HEK293T (cell line): ENCODE data around the gene MIA2.

Experiments
- CTCF ChIA-PET: fragments of 350-600 bp; formaldehyde crosslinking; extraction: SDS; loops from one replicate; lab custom pipeline; 2021; ENCODE audit warnings: antibody characterized with exemption, inconsistent platforms; lab: Yijun Ruan, JAX
- POLR2A ChIA-PET: fragments of 350-600 bp; formaldehyde crosslinking; extraction: SDS; loops from one replicate; lab custom pipeline; 2020; ENCODE audit warnings: antibody characterized with exemption, inconsistent platforms; lab: Yijun Ruan, JAX
- DNase-seq: peaks from one replicate; pipeline ENCODE4 v3.0.0; 2012; ENCODE audit warnings: mixed read lengths; ENCODE audit errors: extremely low spot score
- ARNT ChIP-seq: fragments of 450-650 bp; IDR thresholded peaks from 2 replicates; pipeline ENCODE4 v1.6.1; 2017; ENCODE audit warnings: mild to moderate bottlenecking
- BHLHE40 ChIP-seq: fragments of 450-650 bp; IDR thresholded peaks from 2 replicates; pipeline ENCODE4 v1.6.1; 2016; ENCODE audit warnings: mild to moderate bottlenecking, moderate library complexity, borderline replicate concordance
- CTBP1 ChIP-seq: fragments of 450-650 bp; IDR thresholded peaks from 2 replicates; pipeline ENCODE4 v1.6.1; 2016; ENCODE audit warnings: borderline replicate concordance
- ELF4 ChIP-seq: fragments of 450-650 bp; IDR thresholded peaks from 2 replicates; pipeline ENCODE4 v1.6.1; 2017; ENCODE audit warnings: antibody characterized with exemption
- FOXA1 ChIP-seq: fragments of 450-650 bp; IDR thresholded peaks from 2 replicates; pipeline ENCODE4 v1.6.1; 2016; ENCODE audit warnings: mild to moderate bottlenecking
- FOXK2 ChIP-seq: fragments of 450-650 bp; IDR thresholded peaks from 2 replicates; pipeline ENCODE4 v1.6.1; 2016; ENCODE audit warnings: mild to moderate bottlenecking
- FOXM1 ChIP-seq: fragments of 450-650 bp; IDR thresholded peaks from 2 replicates; pipeline ENCODE4 v1.6.1; 2017; ENCODE audit warnings: mild to moderate bottlenecking, borderline replicate concordance
- HDGF ChIP-seq: fragments of 450-650 bp; IDR thresholded peaks from 2 replicates; pipeline ENCODE4 v1.6.1; 2017; ENCODE audit warnings: antibody characterized with exemption, borderline replicate concordance
- L3MBTL2 ChIP-seq: fragments of 450-650 bp; conservative IDR thresholded peaks from 2 replicates; pipeline ENCODE4 v1.6.1; 2016; ENCODE audit warnings: mild to moderate bottlenecking
- LEF1 ChIP-seq: fragments of 450-650 bp; IDR thresholded peaks from 2 replicates; pipeline ENCODE4 v1.6.1; 2017; ENCODE audit warnings: mild to moderate bottlenecking, borderline replicate concordance
- NFRKB ChIP-seq: fragments of 450-650 bp; IDR thresholded peaks from 2 replicates; pipeline ENCODE4 v1.6.1; 2016; ENCODE audit warnings: mild to moderate bottlenecking, moderate library complexity
- SP1 ChIP-seq: fragments of 450-650 bp; IDR thresholded peaks from 2 replicates; pipeline ENCODE4 v1.6.1; 2017
- SUZ12 ChIP-seq: fragments of 450-650 bp; IDR thresholded peaks from 2 replicates; pipeline ENCODE4 v1.6.1; 2016; ENCODE audit warnings: mild to moderate bottlenecking
- TARDBP ChIP-seq: fragments of 450-650 bp; IDR thresholded peaks from 2 replicates; pipeline ENCODE4 v1.6.1; 2016
- ZNF384 ChIP-seq: fragments of 450-650 bp; IDR thresholded peaks from 2 replicates; pipeline ENCODE4 v1.6.1; 2016
- TF ChIP-seq, protein P1 (sequence below): fragments of 450-650 bp; IDR thresholded peaks from 2 replicates; pipeline ENCODE4 v1.6.1; 2016

MIA2 gene

DNA sequence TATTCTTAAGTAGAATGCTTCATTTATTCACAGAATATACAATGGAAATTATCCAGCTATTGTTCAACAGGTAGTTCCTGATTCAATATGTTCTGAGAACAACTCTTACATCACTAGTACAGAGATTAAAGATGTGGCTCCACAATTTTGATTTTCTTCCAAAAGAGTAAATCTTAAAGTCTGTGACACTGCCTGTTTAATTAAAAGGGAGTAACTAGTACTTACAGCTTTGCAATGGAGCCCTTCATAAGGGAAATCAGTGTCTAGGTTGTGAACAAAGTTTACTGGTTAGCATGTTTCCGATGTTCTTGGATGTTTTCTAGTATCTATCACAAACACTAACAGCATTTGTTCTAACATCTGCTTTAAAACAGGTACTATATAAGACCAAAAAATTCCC is 30.8 kb downstream of the MIA2 start:
- TF ChIP-seq ARNT (no peak), CTBP1 (no peak), LEF1 (no peak), BHLHE40 (no peak), SUZ12 (no peak), FOXK2 (no peak), HDGF (no peak)
- CTCF ChIA-PET: no interaction called here
- POLR2A ChIA-PET: interaction anchor here (0.7 to 1.5 kb wide), 3 partner anchors 11 to 151 kb away, joined by 3 to 5 read pairs (median 4); partner anchors contain the start of genes GEMIN2 and TRAPPC6B
- DNase-seq: no peak

DNA sequence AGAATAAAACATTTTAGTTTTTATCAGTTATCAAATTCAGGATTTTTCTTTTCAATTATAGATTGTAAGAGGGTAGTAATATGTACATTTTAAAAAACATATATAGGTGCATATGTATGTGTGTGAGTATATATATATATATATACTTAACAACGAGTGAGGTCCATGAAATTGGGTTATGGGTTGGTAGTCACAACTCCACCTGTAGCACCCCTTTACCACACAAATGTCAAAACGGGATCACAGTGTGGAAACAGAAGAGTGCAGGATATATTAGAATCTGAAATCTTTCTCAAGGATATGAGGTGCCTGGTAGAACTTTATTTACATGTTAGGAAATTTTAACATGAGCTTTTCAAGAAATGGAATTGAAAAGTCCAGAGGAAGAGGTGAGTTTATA is 31.3 kb downstream of the MIA2 start:
- POLR2A ChIA-PET: interaction anchor here (0.6 to 1.5 kb wide), 2 partner anchors 80 to 95 kb away, joined by 4 to 5 read pairs; partner anchors contain the start of gene TRAPPC6B

DNA sequence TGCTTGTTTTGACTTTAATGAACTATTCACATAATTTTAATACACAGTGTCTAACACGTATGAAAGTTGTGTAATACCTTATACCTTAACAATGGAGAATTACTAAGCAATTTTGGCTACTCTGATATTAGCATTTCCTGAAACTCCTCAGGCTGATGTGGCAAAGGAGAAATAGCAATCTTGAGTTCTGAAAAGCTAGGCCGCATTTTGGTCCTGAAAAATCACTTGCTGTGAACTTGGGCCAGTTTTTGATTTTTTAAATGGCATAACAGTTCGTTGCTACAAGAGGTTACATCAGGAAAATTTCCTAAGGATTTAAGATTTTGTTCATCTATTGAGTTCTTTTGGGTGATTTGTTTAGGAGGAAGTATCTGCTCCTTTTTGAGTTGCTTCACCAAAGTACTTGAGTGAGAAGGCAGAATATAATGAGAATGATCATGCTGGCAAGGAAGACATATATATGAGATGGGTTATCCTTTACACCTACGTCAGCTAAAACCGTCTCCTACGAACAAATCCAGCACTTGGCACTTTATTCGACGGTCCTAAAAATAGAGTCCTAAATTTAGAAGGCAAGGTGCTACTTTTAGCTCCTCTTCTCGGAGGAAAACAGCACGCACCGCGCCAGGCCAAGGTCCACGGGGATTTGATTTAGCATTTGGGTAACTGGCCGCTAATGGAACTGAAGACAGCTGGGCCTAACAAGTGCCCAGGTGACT is 32.2 kb downstream of the MIA2 start:
- ChIA-PET CTCF (no interaction called here), POLR2A (interaction anchor here (0.6 to 2.3 kb wide), 5 partner anchors 17 to 152 kb away, joined by 3 to 13 read pairs (median 4); partner anchors contain the start of genes GEMIN2 and TRAPPC6B)
- TF ChIP-seq L3MBTL2 (peak; percentile 28; the same call in 1 of the 2 replicates), ARNT (no peak), FOXA1 (no peak), NFRKB (no peak)
- TF ChIP-seq, protein P1, sequence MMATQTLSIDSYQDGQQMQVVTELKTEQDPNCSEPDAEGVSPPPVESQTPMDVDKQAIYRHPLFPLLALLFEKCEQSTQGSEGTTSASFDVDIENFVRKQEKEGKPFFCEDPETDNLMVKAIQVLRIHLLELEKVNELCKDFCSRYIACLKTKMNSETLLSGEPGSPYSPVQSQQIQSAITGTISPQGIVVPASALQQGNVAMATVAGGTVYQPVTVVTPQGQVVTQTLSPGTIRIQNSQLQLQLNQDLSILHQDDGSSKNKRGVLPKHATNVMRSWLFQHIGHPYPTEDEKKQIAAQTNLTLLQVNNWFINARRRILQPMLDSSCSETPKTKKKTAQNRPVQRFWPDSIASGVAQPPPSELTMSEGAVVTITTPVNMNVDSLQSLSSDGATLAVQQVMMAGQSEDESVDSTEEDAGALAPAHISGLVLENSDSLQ: no peak
- no peak for DNase-seq

More for the DNA sequence above, 31.3 kb downstream of the MIA2 start:
- no peak for DNase-seq
- CTCF ChIA-PET: no interaction called here
- TF ChIP-seq HDGF: no peak
- TF ChIP-seq FOXM1: no peak
- no peak for TF ChIP-seq CTBP1
- TF ChIP-seq FOXA1: no peak
- no peak for TF ChIP-seq L3MBTL2
- TF ChIP-seq LEF1: no peak
- no peak for TF ChIP-seq FOXK2
- no peak for TF ChIP-seq BHLHE40

DNA sequence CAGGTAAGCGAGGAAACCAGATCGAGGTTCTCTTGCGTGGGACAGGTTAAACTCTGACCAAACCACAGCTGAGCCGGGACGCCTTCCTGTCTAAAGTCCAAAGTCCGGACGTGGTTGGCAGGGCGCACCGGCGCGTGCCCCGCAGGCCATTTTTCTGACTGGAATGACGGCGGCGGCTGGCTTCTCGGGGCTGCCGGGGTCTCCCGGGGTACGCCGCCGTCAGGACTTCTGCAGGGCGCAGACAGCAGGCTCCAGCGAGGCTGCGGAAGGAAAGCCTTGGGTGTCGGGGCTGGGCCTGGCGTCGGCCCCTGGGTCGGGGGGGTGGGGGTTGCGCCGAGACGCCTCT is 32.8 kb downstream of the MIA2 start:
- ChIA-PET CTCF (no interaction called here), POLR2A (interaction anchor here (0.8 to 2.3 kb wide), 8 partner anchors 13 to 165 kb away, joined by 3 to 13 read pairs (median 4); partner anchors contain the start of genes FBXO33, GEMIN2 and TRAPPC6B)
- no peak for DNase-seq
- TF ChIP-seq ZNF384: no peak
- TF ChIP-seq BHLHE40: no peak
- TF ChIP-seq HDGF: no peak
- no peak; the same call in none of the 2 replicates for TF ChIP-seq L3MBTL2

DNA sequence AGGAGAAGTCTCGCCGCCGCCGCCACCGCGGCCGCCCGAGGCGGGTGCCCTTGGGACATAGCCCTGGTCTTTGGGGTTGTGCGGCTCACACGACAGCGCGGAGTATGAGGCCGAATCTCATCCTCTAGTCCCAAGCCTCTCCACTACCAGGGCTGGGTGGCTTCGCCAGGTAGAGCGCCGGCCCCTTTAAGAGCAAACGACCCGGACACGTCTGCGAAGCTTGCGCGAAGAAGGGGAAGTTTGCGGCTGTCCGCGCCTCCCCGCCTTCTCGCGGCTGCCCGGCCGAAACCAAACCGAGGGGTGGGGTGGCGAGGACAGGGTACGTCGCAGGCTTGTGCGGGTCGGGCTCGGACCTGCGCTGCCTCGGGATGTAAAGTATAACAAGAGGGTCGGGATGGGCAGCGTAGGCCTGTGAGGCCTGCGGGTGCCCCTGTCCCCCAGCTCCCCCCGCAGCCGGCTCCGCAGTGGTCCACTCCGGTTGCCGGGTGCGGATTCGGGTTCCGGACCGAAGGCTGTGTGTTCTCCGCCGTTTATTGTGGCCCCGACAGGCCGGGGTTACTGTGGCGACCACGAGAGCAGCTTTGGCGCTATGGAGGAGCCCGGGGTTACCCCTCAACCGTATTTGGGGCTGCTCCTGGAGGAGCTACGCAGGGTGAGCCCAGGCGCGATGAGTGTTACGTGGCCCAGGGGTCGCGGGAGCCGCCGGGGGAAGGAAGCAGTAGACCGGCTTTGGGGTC is 33.3 kb downstream of the MIA2 start:
- DNase-seq: peak; percentile 77
- ChIA-PET POLR2A (interaction anchor here (0.6 to 2.3 kb wide), 11 partner anchors 13 to 165 kb away, joined by 3 to 13 read pairs (median 3); partner anchors contain the start of genes FBXO33, GEMIN2, PNN and TRAPPC6B), CTCF (no interaction called here)
- TF ChIP-seq TARDBP: no peak
- no peak for TF ChIP-seq SUZ12
- TF ChIP-seq FOXK2: no peak
- TF ChIP-seq, protein P1: no peak
- TF ChIP-seq SP1: no peak
- peak; percentile 47; the same call in 1 of the 2 replicates for TF ChIP-seq FOXM1
- no peak for TF ChIP-seq HDGF
- no peak for TF ChIP-seq ZNF384
- TF ChIP-seq CTBP1: no peak
- peak; percentile 75 for TF ChIP-seq BHLHE40
- TF ChIP-seq LEF1: no peak; the same call in 1 of the 2 replicates
- no peak for TF ChIP-seq L3MBTL2
- TF ChIP-seq ELF4: 0 out of 2 replicates have a peak, but pooled peaks have one; percentile 12
- TF ChIP-seq FOXA1: no peak
- TF ChIP-seq NFRKB: no peak
- no peak for TF ChIP-seq ARNT

DNA sequence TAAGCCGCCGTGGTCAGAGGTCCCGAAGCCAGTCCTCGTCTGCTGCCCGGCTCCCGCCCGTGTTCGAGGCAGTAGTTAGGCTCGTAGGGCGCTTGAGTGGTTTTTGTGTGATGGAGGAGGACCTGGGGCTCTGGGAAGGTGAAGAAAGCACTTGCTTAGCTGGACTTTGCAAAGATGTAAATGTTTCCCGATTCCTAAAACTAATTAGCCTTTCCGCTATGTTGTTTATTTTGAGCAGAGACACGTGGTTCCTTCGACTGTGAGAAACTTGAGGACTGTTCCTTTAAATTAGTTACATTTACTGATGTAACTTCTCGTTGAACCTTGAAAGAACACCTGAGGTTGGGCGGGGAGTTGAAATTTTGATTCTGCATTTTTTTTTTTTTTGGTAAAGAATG is 33.9 kb downstream of the MIA2 start:
- POLR2A ChIA-PET: interaction anchor here (0.7 to 2.3 kb wide), 5 partner anchors 14 to 97 kb away, joined by 3 to 13 read pairs (median 6); partner anchors contain the start of genes PNN and TRAPPC6B
- TF ChIP-seq SUZ12: no peak
- TF ChIP-seq NFRKB: no peak
- peak; percentile 93 for TF ChIP-seq L3MBTL2
- TF ChIP-seq SP1: no peak
- TF ChIP-seq CTBP1: no peak
- CTCF ChIA-PET: no interaction called here
- DNase-seq: no peak

DNA sequence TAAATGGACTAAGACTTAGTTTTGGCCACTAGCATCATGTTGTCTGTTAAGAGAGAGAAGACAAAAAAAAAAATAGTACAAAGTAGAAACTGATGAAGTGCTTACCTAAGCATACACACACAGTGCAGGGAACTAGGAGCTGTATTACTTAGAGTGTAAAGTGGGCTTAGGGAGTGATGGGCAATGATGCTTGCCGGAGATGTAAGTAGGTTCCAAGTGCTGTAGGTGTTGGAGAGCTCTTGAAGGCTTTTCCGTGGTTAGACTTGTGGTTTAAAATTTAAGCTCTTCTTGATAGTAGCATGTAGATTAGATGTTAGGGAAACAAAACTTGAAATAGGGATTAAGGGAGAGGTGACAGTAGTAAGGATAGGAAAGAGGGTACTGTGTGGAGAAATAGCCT is 34.7 kb downstream of the MIA2 start:
- ChIA-PET CTCF (interaction anchor here (0.6 to 0.7 kb wide), 2 partner anchors 41 to 98 kb away, joined by 4 to 5 read pairs; partner anchors contain the start of gene TRAPPC6B), POLR2A (interaction anchor here (0.9 kb wide), 1 partner anchor 164 kb away, joined by 3 read pairs; no protein-coding TSS in a partner anchor)
- DNase-seq: no peak
- TF ChIP-seq NFRKB (no peak), BHLHE40 (no peak), L3MBTL2 (no peak), TARDBP (no peak), HDGF (no peak), CTBP1 (no peak), ELF4 (no peak), FOXM1 (no peak), LEF1 (no peak), ZNF384 (no peak), SUZ12 (no peak), FOXA1 (no peak), SP1 (no peak), ARNT (no peak), FOXK2 (no peak)
- TF ChIP-seq, protein P1: no peak
